TTC549 (cell line): ENCODE measurements around the gene SLC2A4.
"Not testable (repeated sequence)": the region's sequence is repeated elsewhere in the genome, so short reads cannot be mapped to it uniquely, and the experiment has no call there.

ENCODE experiments used
- FAIRE-seq: peaks from 2 replicates; lab custom pipeline; 2012; peaks lifted over from hg19 to GRCh38; lab: Jason Lieb, UNC

SLC2A4 gene

DNA sequence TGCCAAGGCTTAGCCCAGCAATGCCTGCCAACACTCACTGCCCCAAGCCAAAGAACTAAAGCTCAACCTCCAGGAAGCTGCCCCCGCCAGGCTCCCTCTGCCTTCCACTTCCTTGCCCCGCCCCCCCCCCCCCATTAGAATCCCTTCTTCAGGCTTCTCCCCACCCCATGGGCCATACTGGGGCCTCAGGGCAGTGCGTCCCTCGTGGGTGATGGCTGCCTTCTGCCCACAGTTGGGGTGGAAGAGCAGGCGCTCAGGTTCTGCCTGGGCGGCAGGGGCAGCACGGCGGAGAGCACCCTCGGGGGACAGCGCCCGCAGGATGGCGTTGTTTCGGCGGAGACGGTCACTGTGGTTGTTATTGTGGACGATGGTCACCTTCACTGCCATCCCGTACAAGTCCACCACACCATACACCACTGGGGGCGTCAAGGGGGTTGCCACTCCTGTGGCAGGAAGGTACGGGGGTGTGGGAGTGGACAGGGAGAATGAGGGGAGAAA lies 43.6 kb downstream of the SLC2A4 start:
- FAIRE-seq = no peak

GRCh38 chr17:7326186-7326585 lies 44.7 kb downstream of the SLC2A4 start:
- FAIRE-seq = no peak

GRCh38 chr17:7327056-7327455 lies 45.5 kb downstream of the SLC2A4 start:
- no peak for FAIRE-seq

DNA sequence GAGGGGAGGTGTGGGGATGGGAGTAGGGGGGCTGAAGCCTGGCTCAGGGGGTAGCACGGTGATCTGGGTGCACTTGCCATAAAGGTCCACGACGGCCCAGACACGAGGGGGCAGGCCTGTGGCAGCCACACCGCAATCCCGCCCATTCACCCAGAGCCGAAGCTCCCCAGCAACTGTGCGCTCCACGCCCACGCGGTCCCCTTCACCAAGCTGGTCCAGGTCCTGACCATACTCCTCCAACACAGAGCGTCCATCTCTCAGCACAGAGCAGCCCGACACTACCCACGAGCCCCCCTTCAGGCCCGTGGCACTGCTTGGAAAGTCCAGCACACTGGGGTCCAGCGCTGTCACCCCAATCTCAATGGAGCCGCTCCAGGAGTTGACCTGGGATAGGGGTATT lies 46.0 kb downstream of the SLC2A4 start:
- FAIRE-seq = no peak

- FAIRE-seq = no peak
These were observed 46.5 kb downstream of the SLC2A4 start for GRCh38 chr17:7328009-7328408.

- FAIRE-seq = no peak
These were observed 47.4 kb downstream of the SLC2A4 start, which contains the start of gene NEURL4 for GRCh38 chr17:7328840-7329373. TSS of gene NEURL4 (minus strand) at chr17:7329335. CDS start at chr17:7329312, 23 bp downstream.

- FAIRE-seq = peak; percentile 88
These were observed 48.0 kb downstream of the SLC2A4 start for GRCh38 chr17:7329374-7329996.

DNA sequence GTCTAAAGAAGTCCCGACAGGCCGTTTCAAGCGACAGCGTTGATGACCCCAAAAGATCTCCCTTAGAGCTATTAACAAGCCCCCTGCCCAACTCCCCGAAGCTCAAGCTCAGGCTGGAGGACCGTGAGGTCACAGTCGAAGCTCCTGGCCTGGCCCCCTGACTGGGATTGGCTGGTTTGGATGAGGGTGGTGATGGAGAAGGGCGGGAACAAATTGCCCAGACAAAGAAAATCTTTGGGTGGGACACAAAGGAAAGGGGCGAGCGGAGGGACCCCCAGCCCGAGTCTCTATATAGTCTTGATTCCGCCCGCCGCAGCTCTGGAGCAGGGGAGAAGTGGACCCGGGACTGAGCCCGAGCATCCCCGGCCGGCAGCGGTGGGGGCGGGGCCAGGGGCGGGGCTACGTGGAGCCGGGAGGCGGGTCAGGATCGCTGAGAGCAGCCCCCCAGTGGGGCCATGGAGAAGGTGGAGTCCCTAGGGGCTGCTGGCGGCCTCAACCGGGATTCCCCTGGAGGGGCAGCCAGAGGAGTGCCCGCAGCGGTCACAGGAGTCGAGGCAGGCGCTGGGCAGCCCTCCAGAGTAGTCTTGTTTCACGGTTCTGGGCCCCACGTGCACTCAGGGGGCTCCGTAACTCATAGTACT lies 48.6 kb downstream of the SLC2A4 start:
- FAIRE-seq = no peak

DNA sequence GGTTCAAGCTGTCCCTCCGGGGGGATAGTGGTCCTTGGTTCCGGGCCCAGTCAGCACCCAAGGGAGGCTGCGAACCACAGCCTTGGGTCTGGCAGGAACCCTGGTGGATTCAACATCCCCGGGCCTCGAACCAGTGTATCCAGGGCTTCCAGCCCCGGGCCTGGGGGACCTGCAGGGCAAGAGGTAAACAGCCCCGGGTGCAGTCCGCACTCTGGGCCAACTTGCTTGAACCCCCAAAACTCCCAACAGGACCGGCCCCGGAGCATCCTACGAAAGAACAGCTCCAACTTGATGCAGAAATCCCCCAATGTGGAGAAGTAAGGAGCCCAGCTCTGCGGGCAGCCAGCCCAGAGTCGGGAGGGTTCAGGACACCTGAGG lies 49.1 kb downstream of the SLC2A4 start:
- FAIRE-seq = no peak

DNA sequence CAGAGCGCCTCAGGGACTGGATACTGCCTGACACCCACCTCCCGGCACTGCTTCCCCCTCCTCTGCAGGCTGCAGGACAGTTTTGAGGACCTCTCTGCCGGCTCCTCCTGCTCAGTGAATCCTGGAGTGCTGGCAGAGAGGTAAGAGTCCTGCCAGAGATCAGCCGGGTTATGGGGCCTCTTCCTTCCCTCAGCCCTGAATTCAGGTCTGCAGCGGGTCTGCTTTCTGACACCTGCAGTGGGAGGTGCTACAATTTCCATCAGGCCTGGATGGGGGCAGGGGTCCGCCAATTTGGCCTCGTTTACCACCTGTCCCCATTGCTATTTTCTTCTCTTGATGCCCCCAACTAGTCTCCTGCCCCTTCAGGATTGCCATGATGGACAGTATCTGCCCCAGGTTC lies 50.6 kb downstream of the SLC2A4 start:
- no peak for FAIRE-seq

DNA sequence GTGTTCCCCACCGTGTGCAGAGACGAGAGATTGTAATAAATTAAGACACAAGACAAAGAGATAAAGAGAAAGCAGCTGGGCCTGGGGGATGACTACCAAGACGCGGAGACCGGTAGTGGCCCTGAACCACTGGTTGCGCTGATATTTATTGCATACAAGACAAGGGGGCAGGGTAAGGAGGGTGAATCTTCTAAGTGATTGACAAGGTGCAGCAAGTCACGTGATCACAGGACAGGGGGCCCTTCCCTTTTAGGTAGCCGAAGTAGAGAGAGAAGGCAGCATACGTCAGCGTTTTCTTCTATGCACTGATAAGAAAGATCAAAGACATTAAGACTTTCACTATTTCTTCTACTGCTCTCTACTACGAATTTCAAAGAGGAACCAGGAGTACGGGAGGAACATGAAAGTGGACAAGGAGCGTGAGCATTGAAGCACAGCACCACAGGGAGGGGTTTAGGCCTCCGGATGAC lies 51.1 kb downstream of the SLC2A4 start:
- not testable (repeated sequence) for FAIRE-seq

- no peak for FAIRE-seq
These were observed 53.5 kb downstream of the SLC2A4 start for GRCh38 chr17:7334938-7335538.

DNA sequence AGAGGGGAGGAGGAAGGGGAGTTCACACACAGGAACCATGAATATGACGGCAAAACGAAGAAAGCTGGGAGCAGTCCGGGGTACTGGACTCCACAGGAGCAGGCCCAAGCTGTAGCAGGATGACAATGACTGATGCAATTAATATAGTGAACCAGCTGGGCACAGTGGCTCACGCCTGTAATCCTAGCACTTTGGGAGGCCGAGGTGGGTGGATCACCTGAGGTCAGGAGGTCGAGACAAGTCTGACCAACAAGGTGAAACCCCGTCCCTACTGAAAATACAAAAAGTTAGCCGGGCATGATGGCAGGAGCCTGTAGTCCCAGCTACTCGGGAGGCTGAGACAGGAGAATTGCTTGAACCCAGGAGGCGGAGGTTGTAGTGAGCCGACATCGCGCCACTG lies 54.2 kb downstream of the SLC2A4 start:
- not testable (repeated sequence) for FAIRE-seq

DNA sequence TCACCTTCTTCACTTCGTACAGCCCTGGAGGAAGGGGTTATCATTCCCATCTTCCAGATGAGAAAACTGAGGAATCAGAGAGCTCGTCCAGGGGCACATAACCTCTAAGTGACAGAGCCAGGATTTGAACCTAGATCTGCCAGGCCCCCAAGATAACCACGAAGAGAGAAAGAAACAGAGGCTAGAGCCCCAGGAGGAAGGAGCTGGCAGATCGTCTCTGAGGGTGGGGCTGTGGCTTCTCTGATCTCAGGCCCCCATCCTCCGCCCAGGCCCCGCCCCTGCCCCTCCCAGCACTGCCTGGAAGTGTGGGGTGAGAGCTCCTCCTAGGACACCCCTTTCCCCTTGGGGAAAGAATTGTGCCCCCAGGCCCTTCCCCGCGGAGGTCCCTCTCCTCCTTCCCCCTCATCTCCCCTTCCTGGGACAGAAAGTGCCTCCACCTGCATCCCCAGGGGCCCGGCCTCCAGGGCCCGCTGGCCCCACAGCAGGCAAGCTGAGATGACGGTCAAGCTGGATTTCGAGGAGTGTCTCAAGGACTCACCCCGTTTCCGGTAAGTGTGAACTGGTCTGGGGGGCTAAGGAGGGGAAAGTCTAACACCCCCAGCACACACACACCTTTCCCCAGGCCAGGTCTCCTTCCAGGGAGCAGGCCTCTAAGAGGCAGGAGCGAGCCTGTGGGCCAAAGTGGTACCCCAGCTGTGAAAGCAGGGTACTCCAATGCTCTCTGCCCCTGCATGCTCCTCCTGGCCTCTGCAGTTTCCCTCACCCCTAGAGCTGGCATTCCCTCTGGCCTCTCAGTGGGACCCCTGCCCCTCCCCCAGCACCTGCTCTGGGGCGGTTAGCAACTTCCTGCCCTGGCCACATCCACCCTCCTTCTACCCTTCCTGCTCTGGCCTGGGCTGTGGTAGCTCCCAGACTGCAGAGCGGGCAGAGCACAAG lies 55.0 kb downstream of the SLC2A4 start, which contains the start of gene ACAP1:
TSS of gene ACAP1 (plus strand) at position 290 of the 936 bp plus-strand sequence. CDS start at position 496, 206 bp downstream.
- no peak for FAIRE-seq

DNA sequence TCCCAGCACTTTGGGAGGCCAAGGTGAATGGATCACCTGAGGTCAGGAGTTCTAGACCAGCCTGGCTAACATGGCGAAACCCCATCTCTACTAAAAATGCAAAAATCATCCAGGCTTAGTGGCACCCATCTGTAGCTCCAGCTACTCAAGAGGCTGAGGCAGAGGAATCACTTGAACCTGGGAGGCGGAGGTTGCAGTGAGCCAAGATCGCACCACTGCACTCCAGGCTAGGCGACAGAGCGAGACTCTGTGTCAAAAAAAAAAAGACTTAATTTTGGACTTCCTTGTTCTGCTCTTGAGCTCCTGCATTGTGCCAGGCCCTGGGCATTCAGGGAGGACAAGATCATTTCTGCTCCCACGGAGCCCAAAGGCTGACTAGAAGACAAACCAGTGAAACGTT lies 56.1 kb downstream of the SLC2A4 start:
- not testable (repeated sequence) for FAIRE-seq
